CD8-positive, alpha-beta memory T cell (primary cell): ENCODE results near the gene SCNM1. TPM values are rescaled to one million over a fixed set of nuclear protein-coding genes. Genes with fewer than 3 reads are reported as not detected.

Experiments used
- CTCF ChIA-PET: fragments of 350-600 bp; sonication (Branson Sonifier 250); formaldehyde crosslinking; loops from one replicate; lab custom pipeline; 2021; ENCODE audit warnings: antibody characterized with exemption; lab: Charles Lee
- POLR2A ChIA-PET: fragments of 350-600 bp; sonication (Branson Sonifier 250); formaldehyde crosslinking; loops from one replicate; lab custom pipeline; 2021; ENCODE audit warnings: antibody characterized with exemption; lab: Charles Lee
- DNase-seq, 5 donors: peaks; one replicate each; pipeline versions ENCODE4 v3.0.0 to v3.0.0-alpha.2; 2020 to 2022; ENCODE audit warnings: mixed read lengths in 1 of 5
- H3K27ac ChIP-seq: one replicate; pipeline ENCODE4 v1.7.0; 2013; ENCODE audit warnings: low read depth, mild to moderate bottlenecking, low read length, moderate library complexity
- H3K27me3 ChIP-seq: 2 replicates; pipeline ENCODE4 v1.7.0; 2013; ENCODE audit warnings: low read length, mild to moderate bottlenecking; ENCODE audit not compliant: insufficient read depth, poor library complexity, severe bottlenecking
- H3K36me3 ChIP-seq: 2 replicates; pipeline ENCODE4 v1.7.0; 2013; ENCODE audit warnings: mild to moderate bottlenecking, low read length, moderate library complexity; ENCODE audit not compliant: insufficient read depth
- H3K4me1 ChIP-seq: 2 replicates; pipeline ENCODE4 v1.7.0; 2013; ENCODE audit warnings: mild to moderate bottlenecking, low read length, moderate library complexity; ENCODE audit not compliant: insufficient read depth
- H3K4me3 ChIP-seq: 2 replicates; pipeline ENCODE4 v1.7.0; 2013; ENCODE audit warnings: mild to moderate bottlenecking, low read length
- H3K9me3 ChIP-seq: 2 replicates; pipeline ENCODE4 v1.7.0; 2013; ENCODE audit warnings: mild to moderate bottlenecking, low read length
- H3K27ac Mint-ChIP-seq, 8 donors: one replicate each; pipeline ENCODE4 v1.8.0; 2020 to 2021; ENCODE audit warnings: mixed read lengths in 8 of 8, mild to moderate bottlenecking in 6 of 8, inconsistent platforms in 3 of 8, moderate library complexity in 3 of 8
- H3K27me3 Mint-ChIP-seq, 2 donors: one replicate each; pipeline ENCODE4 v1.8.0; 2020 to 2021; ENCODE audit warnings: mixed read lengths in 2 of 2, mild to moderate bottlenecking in 1 of 2, moderate library complexity in 1 of 2
- H3K36me3 Mint-ChIP-seq, 3 donors: one replicate each; pipeline ENCODE4 v1.8.0; 2020 to 2021; ENCODE audit warnings: mixed read lengths in 3 of 3, inconsistent platforms in 1 of 3, mild to moderate bottlenecking in 1 of 3
- H3K4me1 Mint-ChIP-seq, 3 donors: one replicate each; pipeline ENCODE4 v1.8.0; 2020 to 2021; ENCODE audit warnings: mixed read lengths in 3 of 3, inconsistent platforms in 1 of 3, mild to moderate bottlenecking in 1 of 3
- H3K4me3 Mint-ChIP-seq, 7 donors: one replicate each; pipeline ENCODE4 v1.8.0; 2020 to 2021; ENCODE audit warnings: mixed read lengths in 7 of 7, mild to moderate bottlenecking in 6 of 7, moderate library complexity in 4 of 7, inconsistent platforms in 2 of 7
- H3K9me3 Mint-ChIP-seq, 5 donors: one replicate each; pipeline ENCODE4 v1.8.0; 2020 to 2022; ENCODE audit warnings: mixed read lengths in 5 of 5, mild to moderate bottlenecking in 3 of 5, moderate library complexity in 2 of 5, inconsistent platforms in 1 of 5
- polyA plus RNA-seq: library from polyadenylated mRNA; unstranded; fragments of 300-500 nt; fragmentation: Illumina TruSeq; gene quantifications from one replicate; pipeline ENCODE4 v1.2.3, GENCODE V29; 2021
- total RNA-seq, 2 experiments: library from RNA; stranded (reverse); gene quantifications; one replicate each; pipeline ENCODE4 v1.2.3, GENCODE V29; 2021

The SCNM1 gene
- total and polyA plus RNA-seq, 3 experiments from 2014 or later: 58.4 to 90.9 (median 86.3) TPM

- Histone ChIP-seq H3K27me3 (no peaks in the 10 kb centered on the region), H3K4me1 (peaks cover 18% of the 10 kb centered on the region), H3K36me3 (no peaks in the 10 kb centered on the region), H3K27ac (no peak overlapping the region), H3K9me3 (no peaks in the 10 kb centered on the region), H3K4me3 (no peak overlapping the region)
- Mint-ChIP-seq H3K4me3 (peak overlapping the region in 3 of 7 donors; percentile 15 to 79 (median 78)), H3K27me3 (no peaks in the 10 kb centered on the region), H3K36me3 (peaks cover 0 to 3% (median 0%) of the 10 kb centered on the region in 3 donors), H3K9me3 (no peaks in the 10 kb centered on the region), H3K4me1 (peaks cover 10 to 24% (median 18%) of the 10 kb centered on the region in 3 donors), H3K27ac (peak overlapping the region in 1 of 8 donors; percentile 89)
- ChIA-PET CTCF (interaction anchor here (1.2 to 2.1 kb wide), 3 partner anchors 11 to 73 kb away, joined by 3 to 8 read pairs (median 4); partner anchors contain the start of gene GABPB2), POLR2A (no interaction called here)
- DNase-seq: no peak
Measured at GRCh38 chr1:151143986-151144385, 22.0 kb upstream of the SCNM1 start.

- H3K4me1 Mint-ChIP-seq: peaks cover 10 to 24% (median 18%) of the 10 kb centered on the region in 3 donors
- no peak for DNase-seq
- Histone ChIP-seq H3K4me1 (peaks cover 18% of the 10 kb centered on the region), H3K27me3 (no peaks in the 10 kb centered on the region), H3K36me3 (no peaks in the 10 kb centered on the region), H3K9me3 (no peaks in the 10 kb centered on the region), H3K27ac (no peak overlapping the region), H3K4me3 (no peak overlapping the region)
- no peaks in the 10 kb centered on the region for H3K27me3 Mint-ChIP-seq
- H3K4me3 Mint-ChIP-seq: peak overlapping the region; percentile 7 to 79 (median 41)
- H3K36me3 Mint-ChIP-seq: peaks cover 0 to 3% (median 0%) of the 10 kb centered on the region in 3 donors
- H3K27ac Mint-ChIP-seq: peak overlapping the region in 2 of 8 donors; percentile 24 to 43
- CTCF ChIA-PET: interaction anchor here (1.0 to 2.1 kb wide), 3 partner anchors 11 to 73 kb away, joined by 3 to 8 read pairs (median 4); partner anchors contain the start of gene GABPB2
- POLR2A ChIA-PET: no interaction called here
- no peaks in the 10 kb centered on the region for H3K9me3 Mint-ChIP-seq
Measured at GRCh38 chr1:151144474-151145303, 21.3 kb upstream of the SCNM1 start.

DNA sequence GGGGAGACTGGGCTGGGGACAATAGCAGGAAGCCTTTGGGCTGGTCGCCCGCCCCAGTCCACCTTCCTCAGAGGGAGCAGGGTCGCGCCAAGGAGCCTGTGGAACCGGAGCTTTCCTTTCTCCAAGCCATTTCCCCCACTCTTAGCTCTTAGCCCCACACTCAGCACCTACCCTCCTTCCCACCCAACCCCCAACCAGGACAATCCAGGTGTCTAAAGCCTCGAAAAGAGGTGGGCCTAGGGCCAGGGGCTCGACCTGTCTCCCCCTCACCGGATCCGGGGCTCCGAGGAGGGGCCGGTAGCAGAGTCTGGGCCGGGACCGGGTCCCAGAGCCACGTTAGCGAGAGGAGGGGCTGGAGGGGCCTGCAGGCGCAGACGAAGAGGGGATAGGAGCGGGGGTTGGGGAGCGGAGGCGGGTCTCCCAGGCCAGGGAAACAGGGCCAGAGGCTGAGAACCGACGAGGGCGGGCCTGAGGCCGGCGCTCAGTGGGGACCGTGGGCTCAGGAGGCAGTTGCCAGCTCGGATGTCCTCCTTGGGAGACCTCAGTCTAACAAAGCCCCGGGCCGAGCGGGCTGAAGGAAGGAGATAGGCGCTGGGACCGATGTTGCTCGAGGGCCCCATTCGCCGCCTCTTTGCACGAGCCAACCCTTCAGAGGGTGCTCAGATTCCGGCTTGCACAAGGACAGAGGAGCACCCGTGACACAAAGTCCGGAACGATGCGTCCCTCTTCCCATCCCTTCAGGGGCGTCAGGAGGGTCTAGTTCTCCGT is 20.5 kb upstream of the SCNM1 start:
- H3K36me3 Mint-ChIP-seq: peaks cover 0 to 3% (median 0%) of the 10 kb centered on the region in 3 donors
- peak overlapping the region; percentile 92 for H3K4me3 ChIP-seq
- peak in 1 of 5 donors; percentile 17 for DNase-seq

GRCh38 chr1:151146072-151146411 is 19.9 kb upstream of the SCNM1 start:
- H3K36me3 ChIP-seq: no peaks in the 10 kb centered on the region
- no peak for DNase-seq
- Mint-ChIP-seq H3K27me3 (no peaks in the 10 kb centered on the region), H3K36me3 (peaks cover 0 to 3% (median 0%) of the 10 kb centered on the region in 3 donors), H3K4me3 (peak overlapping the region; percentile 85 to 97 (median 96)), H3K27ac (peak overlapping the region in 3 of 8 donors; percentile 37 to 86 (median 81)), H3K4me1 (peaks cover 10 to 24% (median 18%) of the 10 kb centered on the region in 3 donors), H3K9me3 (no peaks in the 10 kb centered on the region)
- H3K27me3 ChIP-seq: no peaks in the 10 kb centered on the region
- CTCF ChIA-PET: no interaction called here
- H3K27ac ChIP-seq: peak overlapping the region; percentile 61
- H3K4me3 ChIP-seq: peak overlapping the region; percentile 92
- H3K4me1 ChIP-seq: peaks cover 18% of the 10 kb centered on the region
- H3K9me3 ChIP-seq: no peaks in the 10 kb centered on the region
- POLR2A ChIA-PET: no interaction called here

More for the DNA sequence above, 20.5 kb upstream of the SCNM1 start:
- POLR2A ChIA-PET: no interaction called here
- H3K4me1 Mint-ChIP-seq: peaks cover 10 to 24% (median 18%) of the 10 kb centered on the region in 3 donors
- Histone ChIP-seq H3K27ac (no peak overlapping the region), H3K36me3 (no peaks in the 10 kb centered on the region), H3K4me1 (peaks cover 18% of the 10 kb centered on the region), H3K9me3 (no peaks in the 10 kb centered on the region), H3K27me3 (no peaks in the 10 kb centered on the region)
- CTCF ChIA-PET: interaction anchor here (1.0 to 1.8 kb wide), 2 partner anchors 46 to 74 kb away, joined by 3 to 4 read pairs; partner anchors contain the start of gene GABPB2
- H3K9me3 Mint-ChIP-seq: no peaks in the 10 kb centered on the region
- H3K4me3 Mint-ChIP-seq: peak overlapping the region; percentile 85 to 97 (median 96)
- no peaks in the 10 kb centered on the region for H3K27me3 Mint-ChIP-seq
- peak overlapping the region in 3 of 8 donors; percentile 37 to 81 (median 60) for H3K27ac Mint-ChIP-seq

GRCh38 chr1:151146412-151147131 is 19.4 kb upstream of the SCNM1 start, which contains the start of gene SEMA6C:
SEMA6C (minus strand) TSS chr1:151146631; CDS start chr1:151142621, 4,010 bp downstream.
- Mint-ChIP-seq H3K4me1 (peaks cover 10 to 24% (median 18%) of the 10 kb centered on the region in 3 donors), H3K27me3 (no peaks in the 10 kb centered on the region), H3K27ac (peak within 1 kb of the TSS in 7 of 8 donors; percentile 55 to 97 (median 89)), H3K9me3 (no peaks in the 10 kb centered on the region), H3K36me3 (peaks cover 0 to 3% (median 0%) of the 10 kb centered on the region in 3 donors), H3K4me3 (peak within 1 kb of the TSS; percentile 85 to 97 (median 96))
- peak; percentile 79 to 90 (median 86) for DNase-seq
- Histone ChIP-seq H3K27ac (peak within 1 kb of the TSS; percentile 61), H3K4me1 (peaks cover 18% of the 10 kb centered on the region), H3K9me3 (no peaks in the 10 kb centered on the region), H3K27me3 (no peaks in the 10 kb centered on the region), H3K4me3 (peak within 1 kb of the TSS; percentile 92), H3K36me3 (no peaks in the 10 kb centered on the region)
- POLR2A ChIA-PET: interaction anchor here (0.7 kb wide), 1 partner anchor 10 kb away, joined by 4 read pairs; no protein-coding TSS in a partner anchor
- CTCF ChIA-PET: interaction anchor here (0.9 to 2.2 kb wide), 2 partner anchors 47 to 122 kb away, joined by 3 to 6 read pairs; no protein-coding TSS in a partner anchor

DNA sequence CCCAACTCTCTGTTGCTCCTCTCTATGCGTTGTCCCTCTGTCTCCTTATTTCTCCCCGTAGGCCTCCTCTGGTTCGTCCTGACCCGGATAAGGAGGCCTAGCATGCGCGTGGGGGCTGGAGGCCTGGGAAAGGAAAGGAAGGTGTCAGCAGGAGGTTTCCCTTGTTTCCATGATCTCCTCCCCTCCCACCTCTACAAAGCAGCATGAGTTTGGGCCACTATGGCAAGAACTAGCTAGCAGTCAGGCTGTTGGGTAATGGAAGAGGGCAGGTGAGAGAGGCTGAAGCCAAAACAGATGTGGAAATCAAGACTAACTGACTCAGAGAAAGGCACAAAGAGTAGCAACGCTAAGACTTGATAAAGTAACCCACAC is 18.8 kb upstream of the SCNM1 start:
- DNase-seq: no peak
- H3K4me3 Mint-ChIP-seq: peak overlapping the region; percentile 85 to 97 (median 96)
- H3K27me3 ChIP-seq: no peaks in the 10 kb centered on the region
- H3K27ac Mint-ChIP-seq: peak overlapping the region in 7 of 8 donors; percentile 55 to 97 (median 89)
- H3K36me3 ChIP-seq: no peaks in the 10 kb centered on the region
- H3K36me3 Mint-ChIP-seq: peaks cover 0 to 3% (median 0%) of the 10 kb centered on the region in 3 donors
- POLR2A ChIA-PET: interaction anchor here (0.7 kb wide), 1 partner anchor 10 kb away, joined by 4 read pairs; no protein-coding TSS in a partner anchor
- H3K4me3 ChIP-seq: peak overlapping the region; percentile 92
- H3K27me3 Mint-ChIP-seq: no peaks in the 10 kb centered on the region
- H3K9me3 ChIP-seq: no peaks in the 10 kb centered on the region
- H3K4me1 Mint-ChIP-seq: peaks cover 10 to 24% (median 18%) of the 10 kb centered on the region in 3 donors
- H3K9me3 Mint-ChIP-seq: no peaks in the 10 kb centered on the region
- CTCF ChIA-PET: interaction anchor here (0.9 to 2.2 kb wide), 2 partner anchors 47 to 123 kb away, joined by 3 to 6 read pairs; no protein-coding TSS in a partner anchor
- H3K4me1 ChIP-seq: peaks cover 18% of the 10 kb centered on the region
- peak overlapping the region; percentile 24 for H3K27ac ChIP-seq

- Histone ChIP-seq H3K36me3 (no peaks in the 10 kb centered on the region), H3K4me3 (no peak overlapping the region), H3K27ac (no peak overlapping the region), H3K9me3 (no peaks in the 10 kb centered on the region), H3K4me1 (peaks cover 18% of the 10 kb centered on the region), H3K27me3 (no peaks in the 10 kb centered on the region)
- Mint-ChIP-seq H3K9me3 (no peaks in the 10 kb centered on the region), H3K4me3 (peak overlapping the region; percentile 85 to 97 (median 96)), H3K27ac (peak overlapping the region in 1 of 8 donors; percentile 81), H3K4me1 (peaks cover 10 to 24% (median 18%) of the 10 kb centered on the region in 3 donors), H3K27me3 (no peaks in the 10 kb centered on the region), H3K36me3 (peaks cover 0 to 3% (median 0%) of the 10 kb centered on the region in 3 donors)
- ChIA-PET CTCF (interaction anchor here (0.9 to 2.2 kb wide), 2 partner anchors 48 to 123 kb away, joined by 3 to 6 read pairs; no protein-coding TSS in a partner anchor), POLR2A (no interaction called here)
- no peak for DNase-seq
Measured at GRCh38 chr1:151147665-151148064, 18.3 kb upstream of the SCNM1 start.
